Breast epithelium (tissue), 3 donors: ENCODE data around the gene CBLB.

Experiments
- CTCF ChIP-seq, 3 donors: fragments of 450-650 bp; IDR thresholded peaks; one replicate each; pipeline ENCODE4 v1.5.1; 2016 to 2017; ENCODE audit warnings: antibody characterized with exemption in 3 of 3, mild to moderate bottlenecking in 3 of 3, moderate library complexity in 3 of 3
- POLR2A ChIP-seq: fragments of 450-650 bp; IDR thresholded peaks from one replicate; pipeline ENCODE4 v1.6.1; 2016; ENCODE audit warnings: antibody characterized with exemption, mild to moderate bottlenecking, moderate library complexity
- POLR2AphosphoS5 ChIP-seq, 3 donors: sonication (generic); formaldehyde crosslinking; IDR thresholded peaks; one replicate each; pipeline ENCODE4 v1.6.1; 2017; ENCODE audit warnings: antibody characterized with exemption in 3 of 3

GRCh38 chr3:105619651-105620050 is 249.2 kb downstream of the CBLB start:
- TF ChIP-seq POLR2A (no peak), POLR2AphosphoS5 (IDR thresholded peaks at IDR 0.05) (no peak), CTCF (IDR thresholded peaks at IDR 0.05) (no peak)
